ENCODE measurements around the gene ITGA7.

The ITGA7 gene

DNA sequence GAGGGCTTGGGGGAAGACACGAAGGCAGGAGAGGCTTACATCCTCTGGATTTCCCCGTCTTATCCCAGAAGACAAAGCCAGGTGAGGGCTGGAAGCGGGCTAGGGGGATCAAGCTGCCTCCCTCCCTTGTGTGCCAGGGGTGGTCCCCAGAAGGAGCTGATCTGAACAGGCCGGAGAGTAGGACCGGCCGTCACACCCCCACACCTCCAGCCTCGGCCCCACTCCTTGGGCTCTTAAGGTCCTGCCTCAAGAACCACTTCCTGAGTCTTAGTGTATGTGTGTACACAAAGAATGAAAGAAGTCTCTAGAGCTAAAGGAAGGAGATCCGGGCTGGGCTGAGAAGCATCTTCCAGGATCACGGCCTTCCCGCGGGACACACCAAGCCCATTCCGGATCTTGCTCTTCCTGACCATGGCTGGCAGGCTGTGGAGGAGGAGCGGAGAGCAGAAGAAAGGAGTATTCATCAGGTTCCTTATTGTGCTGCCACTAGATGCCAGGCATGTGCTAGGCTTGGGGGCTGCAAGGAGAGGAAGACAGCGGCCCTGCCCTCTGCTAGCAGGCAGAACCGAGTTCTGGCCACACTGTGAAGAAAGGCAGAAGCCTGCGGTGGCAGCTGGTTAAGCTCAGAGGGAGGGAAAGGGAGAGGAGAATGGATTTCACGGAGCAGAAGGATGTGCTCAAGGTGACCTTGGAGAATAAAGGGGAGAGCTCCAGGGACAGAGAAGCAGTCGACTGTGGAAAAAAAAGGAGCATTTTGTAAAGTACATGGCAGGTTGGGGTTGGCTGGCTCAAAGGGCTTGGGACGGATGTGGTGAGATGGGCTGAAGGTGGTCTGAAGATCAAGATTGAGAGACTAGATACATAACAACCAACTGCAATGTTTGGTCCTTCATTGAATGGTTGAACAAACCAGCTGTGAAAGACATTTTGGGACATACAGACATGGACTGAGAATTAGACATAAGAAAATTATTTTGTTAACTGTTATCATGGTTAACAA, 22.4 kb upstream of the ITGA7 start:
- 0 out of 2 replicates have a peak, but pooled peaks have one; percentile 25 for TF ChIP-seq ESRRG (CRISPR knock-in tag; IDR thresholded peaks at IDR 0.05)
- TF ChIP-seq OSR1 (CRISPR knock-in tag; IDR thresholded peaks at IDR 0.05) = no peak
- TF ChIP-seq TCF4 (CRISPR knock-in tag; IDR thresholded peaks at IDR 0.05; ENCODE audit: borderline replicate concordance) = peak; percentile 47; the same call in 1 of the 2 replicates
- peak; percentile 50 for ATAC-seq

DNA sequence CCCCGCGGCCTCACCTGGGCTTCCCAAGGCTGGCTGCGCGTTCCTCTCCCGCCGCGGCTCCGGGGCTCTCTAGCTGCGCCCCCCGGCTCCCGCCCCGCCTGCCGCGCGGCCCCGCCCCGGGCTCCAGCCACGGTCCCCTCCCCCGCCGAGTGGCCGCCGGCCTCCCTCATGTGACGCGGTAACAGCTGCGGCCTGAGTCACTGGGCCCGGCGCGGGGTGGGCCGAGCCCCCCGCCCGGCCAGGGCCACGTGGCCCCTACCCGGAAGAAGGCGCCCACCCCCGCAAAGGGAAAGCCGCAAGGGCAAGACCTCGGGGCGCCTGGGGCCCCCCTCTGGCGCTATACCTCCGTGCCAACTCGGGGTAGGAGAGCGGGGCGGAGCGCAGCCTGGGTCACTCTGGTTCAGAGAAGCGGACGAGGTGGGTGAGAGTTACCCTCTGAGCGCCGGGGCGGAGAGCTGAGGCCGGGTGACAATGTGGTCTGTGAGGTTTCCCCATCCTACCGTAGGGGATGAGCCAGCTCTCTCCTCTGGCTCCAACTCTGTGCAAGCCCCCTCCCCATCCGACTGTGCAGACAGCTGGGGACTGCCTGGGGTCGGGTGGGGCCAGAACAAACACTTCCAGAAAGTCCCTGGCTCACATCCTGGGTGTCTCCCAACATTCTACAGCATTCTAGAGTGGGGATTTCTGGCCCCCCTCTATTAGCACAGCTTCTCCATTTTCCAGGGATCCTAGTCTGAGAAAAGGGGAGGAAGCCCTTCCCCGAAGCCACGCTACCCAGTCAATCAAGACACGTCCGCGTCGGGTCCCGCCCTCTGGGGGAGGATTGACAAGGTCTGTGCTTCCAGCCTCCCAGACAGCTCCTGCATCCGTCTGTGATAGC, 21.5 kb upstream of the ITGA7 start, which contains the start of gene CD63:
Gene CD63 (minus strand): TSS at position 71 of the 880 bp plus-strand sequence. CDS start 668 bp downstream, outside the sequence.
- TF ChIP-seq, protein P1, sequence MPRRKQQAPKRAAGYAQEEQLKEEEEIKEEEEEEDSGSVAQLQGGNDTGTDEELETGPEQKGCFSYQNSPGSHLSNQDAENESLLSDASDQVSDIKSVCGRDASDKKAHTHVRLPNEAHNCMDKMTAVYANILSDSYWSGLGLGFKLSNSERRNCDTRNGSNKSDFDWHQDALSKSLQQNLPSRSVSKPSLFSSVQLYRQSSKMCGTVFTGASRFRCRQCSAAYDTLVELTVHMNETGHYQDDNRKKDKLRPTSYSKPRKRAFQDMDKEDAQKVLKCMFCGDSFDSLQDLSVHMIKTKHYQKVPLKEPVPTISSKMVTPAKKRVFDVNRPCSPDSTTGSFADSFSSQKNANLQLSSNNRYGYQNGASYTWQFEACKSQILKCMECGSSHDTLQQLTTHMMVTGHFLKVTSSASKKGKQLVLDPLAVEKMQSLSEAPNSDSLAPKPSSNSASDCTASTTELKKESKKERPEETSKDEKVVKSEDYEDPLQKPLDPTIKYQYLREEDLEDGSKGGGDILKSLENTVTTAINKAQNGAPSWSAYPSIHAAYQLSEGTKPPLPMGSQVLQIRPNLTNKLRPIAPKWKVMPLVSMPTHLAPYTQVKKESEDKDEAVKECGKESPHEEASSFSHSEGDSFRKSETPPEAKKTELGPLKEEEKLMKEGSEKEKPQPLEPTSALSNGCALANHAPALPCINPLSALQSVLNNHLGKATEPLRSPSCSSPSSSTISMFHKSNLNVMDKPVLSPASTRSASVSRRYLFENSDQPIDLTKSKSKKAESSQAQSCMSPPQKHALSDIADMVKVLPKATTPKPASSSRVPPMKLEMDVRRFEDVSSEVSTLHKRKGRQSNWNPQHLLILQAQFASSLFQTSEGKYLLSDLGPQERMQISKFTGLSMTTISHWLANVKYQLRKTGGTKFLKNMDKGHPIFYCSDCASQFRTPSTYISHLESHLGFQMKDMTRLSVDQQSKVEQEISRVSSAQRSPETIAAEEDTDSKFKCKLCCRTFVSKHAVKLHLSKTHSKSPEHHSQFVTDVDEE (CRISPR knock-in tag; IDR thresholded peaks at IDR 0.05) = no peak
- TF ChIP-seq, protein P2, sequence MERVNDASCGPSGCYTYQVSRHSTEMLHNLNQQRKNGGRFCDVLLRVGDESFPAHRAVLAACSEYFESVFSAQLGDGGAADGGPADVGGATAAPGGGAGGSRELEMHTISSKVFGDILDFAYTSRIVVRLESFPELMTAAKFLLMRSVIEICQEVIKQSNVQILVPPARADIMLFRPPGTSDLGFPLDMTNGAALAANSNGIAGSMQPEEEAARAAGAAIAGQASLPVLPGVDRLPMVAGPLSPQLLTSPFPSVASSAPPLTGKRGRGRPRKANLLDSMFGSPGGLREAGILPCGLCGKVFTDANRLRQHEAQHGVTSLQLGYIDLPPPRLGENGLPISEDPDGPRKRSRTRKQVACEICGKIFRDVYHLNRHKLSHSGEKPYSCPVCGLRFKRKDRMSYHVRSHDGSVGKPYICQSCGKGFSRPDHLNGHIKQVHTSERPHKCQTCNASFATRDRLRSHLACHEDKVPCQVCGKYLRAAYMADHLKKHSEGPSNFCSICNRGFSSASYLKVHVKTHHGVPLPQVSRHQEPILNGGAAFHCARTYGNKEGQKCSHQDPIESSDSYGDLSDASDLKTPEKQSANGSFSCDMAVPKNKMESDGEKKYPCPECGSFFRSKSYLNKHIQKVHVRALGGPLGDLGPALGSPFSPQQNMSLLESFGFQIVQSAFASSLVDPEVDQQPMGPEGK (CRISPR knock-in tag; IDR thresholded peaks at IDR 0.05; ENCODE audit: borderline replicate concordance) = peak; percentile 99
- ATAC-seq = peak; percentile 84

DNA sequence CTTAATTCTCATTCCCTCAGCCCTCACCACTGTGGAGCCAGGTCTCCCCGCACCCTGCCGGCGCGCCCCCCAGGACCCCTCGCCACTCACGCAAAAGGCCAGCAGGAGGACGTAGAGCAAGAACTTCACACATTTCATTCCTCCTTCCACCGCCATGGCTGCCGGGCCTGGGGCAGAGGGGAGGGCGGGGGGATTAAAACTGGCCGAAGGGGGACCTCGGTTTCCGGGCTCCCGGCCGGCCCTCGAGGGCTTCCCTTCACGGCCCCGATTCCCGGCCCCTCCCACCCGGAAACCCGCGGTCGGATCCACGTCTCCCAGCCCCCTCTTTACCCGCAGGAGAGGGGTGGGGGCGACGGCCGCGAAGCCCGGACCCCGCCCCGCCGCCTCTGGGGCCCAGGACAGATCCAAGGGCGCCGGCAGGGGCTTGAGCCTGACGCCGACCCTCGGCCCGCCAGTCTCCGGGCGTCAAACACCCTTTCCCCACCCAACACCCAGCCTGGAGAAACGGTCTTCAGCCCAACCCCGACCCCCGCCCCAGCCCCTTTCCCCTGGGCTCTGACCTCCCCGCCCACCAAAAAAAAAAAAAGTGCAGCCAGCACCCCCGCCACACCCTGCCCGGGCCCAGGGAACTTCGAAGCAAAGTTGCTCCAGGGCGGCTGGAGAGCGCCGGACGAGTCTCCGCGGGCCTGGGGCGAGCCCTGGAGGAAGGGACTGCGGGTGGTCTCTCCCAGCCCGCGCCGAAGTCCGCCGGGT, 20.7 kb upstream of the ITGA7 start:
- TF ChIP-seq ZC3H10 (CRISPR knock-in tag; IDR thresholded peaks at IDR 0.05) = no peak
- no peak for TF ChIP-seq PPARA (CRISPR knock-in tag; IDR thresholded peaks at IDR 0.05; ENCODE audit: borderline replicate concordance)
- TF ChIP-seq ARNTL (CRISPR knock-in tag; IDR thresholded peaks at IDR 0.05; ENCODE audit: borderline replicate concordance, low read depth) = no peak
- no peak for TF ChIP-seq ZFP30 (CRISPR knock-in tag; IDR thresholded peaks at IDR 0.05)
- no peak for TF ChIP-seq OSR1 (CRISPR knock-in tag; IDR thresholded peaks at IDR 0.05)
- TF ChIP-seq, protein P3, sequence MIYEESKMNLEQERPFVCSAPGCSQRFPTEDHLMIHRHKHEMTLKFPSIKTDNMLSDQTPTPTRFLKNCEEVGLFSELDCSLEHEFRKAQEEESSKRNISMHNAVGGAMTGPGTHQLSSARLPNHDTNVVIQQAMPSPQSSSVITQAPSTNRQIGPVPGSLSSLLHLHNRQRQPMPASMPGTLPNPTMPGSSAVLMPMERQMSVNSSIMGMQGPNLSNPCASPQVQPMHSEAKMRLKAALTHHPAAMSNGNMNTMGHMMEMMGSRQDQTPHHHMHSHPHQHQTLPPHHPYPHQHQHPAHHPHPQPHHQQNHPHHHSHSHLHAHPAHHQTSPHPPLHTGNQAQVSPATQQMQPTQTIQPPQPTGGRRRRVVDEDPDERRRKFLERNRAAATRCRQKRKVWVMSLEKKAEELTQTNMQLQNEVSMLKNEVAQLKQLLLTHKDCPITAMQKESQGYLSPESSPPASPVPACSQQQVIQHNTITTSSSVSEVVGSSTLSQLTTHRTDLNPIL (CRISPR knock-in tag; IDR thresholded peaks at IDR 0.05; ENCODE audit: low read depth) = no peak
- ATAC-seq = peak; percentile 32

DNA sequence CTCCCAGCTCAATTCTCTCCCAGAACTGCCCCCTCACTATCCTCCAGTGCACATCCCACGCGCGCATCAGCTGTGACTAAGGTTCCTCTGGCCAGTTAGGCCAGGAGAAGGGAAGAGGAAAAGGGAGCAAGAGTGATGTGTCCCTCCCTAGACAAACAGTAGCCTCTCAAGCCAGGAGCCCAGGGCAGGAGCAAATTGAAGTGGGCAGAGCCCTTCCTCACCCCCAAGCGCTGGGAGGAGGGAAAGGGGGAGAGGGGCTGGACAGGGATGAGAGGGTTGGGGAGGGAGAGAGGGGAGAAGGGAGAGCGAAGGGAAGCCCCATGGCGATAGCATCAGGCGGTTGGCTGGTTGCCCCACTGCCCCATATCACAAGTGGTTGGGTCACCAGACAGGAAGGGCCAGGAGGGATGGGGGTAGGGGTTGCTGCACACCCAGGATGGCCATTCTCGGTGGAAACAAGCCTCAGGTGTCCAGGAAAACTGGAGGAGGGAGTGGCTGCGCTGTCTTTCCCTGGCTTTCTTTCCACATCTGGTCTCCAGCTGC, 20.0 kb upstream of the ITGA7 start:
- no peak for ATAC-seq
- TF ChIP-seq SNAI2 (CRISPR knock-in tag; IDR thresholded peaks at IDR 0.05) (no peak), ZNF8 (CRISPR knock-in tag; IDR thresholded peaks at IDR 0.05) (no peak), ZFP30 (CRISPR knock-in tag; IDR thresholded peaks at IDR 0.05) (no peak), ZFP3 (CRISPR knock-in tag; IDR thresholded peaks at IDR 0.05) (no peak), TOX (CRISPR knock-in tag; IDR thresholded peaks at IDR 0.05; ENCODE audit: borderline replicate concordance) (no peak), ESRRG (CRISPR knock-in tag; IDR thresholded peaks at IDR 0.05) (no peak), PPARA (CRISPR knock-in tag; IDR thresholded peaks at IDR 0.05; ENCODE audit: borderline replicate concordance) (no peak), RARB (CRISPR knock-in tag; IDR thresholded peaks at IDR 0.05) (no peak), TCF4 (CRISPR knock-in tag; IDR thresholded peaks at IDR 0.05; ENCODE audit: borderline replicate concordance) (no peak; the same call in 1 of the 2 replicates), ZNF565 (CRISPR knock-in tag; conservative IDR thresholded peaks at IDR 0.05; ENCODE audit: low read depth) (no peak), ZNF70 (CRISPR knock-in tag; IDR thresholded peaks at IDR 0.05) (no peak), BACH2 (CRISPR knock-in tag; IDR thresholded peaks at IDR 0.05; ENCODE audit: borderline replicate concordance) (no peak)
- TF ChIP-seq, protein P4, sequence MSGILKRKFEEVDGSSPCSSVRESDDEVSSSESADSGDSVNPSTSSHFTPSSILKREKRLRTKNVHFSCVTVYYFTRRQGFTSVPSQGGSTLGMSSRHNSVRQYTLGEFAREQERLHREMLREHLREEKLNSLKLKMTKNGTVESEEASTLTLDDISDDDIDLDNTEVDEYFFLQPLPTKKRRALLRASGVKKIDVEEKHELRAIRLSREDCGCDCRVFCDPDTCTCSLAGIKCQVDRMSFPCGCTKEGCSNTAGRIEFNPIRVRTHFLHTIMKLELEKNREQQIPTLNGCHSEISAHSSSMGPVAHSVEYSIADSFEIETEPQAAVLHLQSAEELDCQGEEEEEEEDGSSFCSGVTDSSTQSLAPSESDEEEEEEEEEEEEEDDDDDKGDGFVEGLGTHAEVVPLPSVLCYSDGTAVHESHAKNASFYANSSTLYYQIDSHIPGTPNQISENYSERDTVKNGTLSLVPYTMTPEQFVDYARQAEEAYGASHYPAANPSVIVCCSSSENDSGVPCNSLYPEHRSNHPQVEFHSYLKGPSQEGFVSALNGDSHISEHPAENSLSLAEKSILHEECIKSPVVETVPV (CRISPR knock-in tag; IDR thresholded peaks at IDR 0.05) = no peak
- TF ChIP-seq, protein P2 (CRISPR knock-in tag; IDR thresholded peaks at IDR 0.05; ENCODE audit: borderline replicate concordance) = no peak

All from SK-N-SH treated with all-trans-retinoic acid at 6 μM for 48 hours (cell line).